HUES48 (cell line): Measurements from ENCODE around the gene TRMT44.

ENCODE experiments used
- H3K27ac ChIP-seq: one replicate; pipeline ENCODE4 v1.7.0; 2013; ENCODE audit warnings: low read depth, low read length, inconsistent platforms
- H3K27me3 ChIP-seq: 2 replicates; pipeline ENCODE4 v1.6.1; 2013; ENCODE audit warnings: mild to moderate bottlenecking, low read length; ENCODE audit not compliant: control insufficient read depth, insufficient read depth
- H3K36me3 ChIP-seq: 2 replicates; pipeline ENCODE4 v1.6.1; 2013; ENCODE audit warnings: low read length; ENCODE audit not compliant: control insufficient read depth, insufficient read depth
- H3K4me1 ChIP-seq: 2 replicates; pipeline ENCODE4 v1.6.1; 2013; ENCODE audit warnings: mild to moderate bottlenecking, low read length; ENCODE audit not compliant: control insufficient read depth, insufficient read depth
- H3K4me3 ChIP-seq: 2 replicates; pipeline ENCODE4 v1.5.1; 2013; ENCODE audit warnings: mild to moderate bottlenecking, low read depth, low read length
- H3K9ac ChIP-seq: 2 replicates; pipeline ENCODE4 v1.6.1; 2013; ENCODE audit warnings: mild to moderate bottlenecking, low read depth, low read length, moderate library complexity
- H3K9me3 ChIP-seq: 2 replicates; pipeline ENCODE4 v1.6.1; 2013; ENCODE audit warnings: low read length; ENCODE audit not compliant: control insufficient read depth, insufficient read depth

TRMT44 gene

GRCh38 chr4:8440492-8441311, at the start of gene TRMT44, which contains the start of gene ACOX3:
TRMT44 (plus strand) TSS chr4:8440777; CDS start chr4:8440823, 46 bp downstream.
ACOX3 (minus strand) TSS chr4:8440723; CDS start chr4:8416521, 24,202 bp downstream.
- Histone ChIP-seq H3K9me3 (no peaks in the 10 kb centered on the region), H3K27me3 (no peaks in the 10 kb centered on the region), H3K36me3 (no peaks in the 10 kb centered on the region), H3K9ac (peak within 1 kb of the TSS; percentile 69), H3K27ac (peak within 1 kb of the TSS; percentile 89), H3K4me3 (peak within 1 kb of the TSS; percentile 72), H3K4me1 (peaks cover 17% of the 10 kb centered on the region)

GRCh38 chr4:8391071-8391470, 49.5 kb upstream of the TRMT44 start:
- no peak overlapping the region for H3K4me3 ChIP-seq
- H3K27ac ChIP-seq: no peak overlapping the region
- H3K27me3 ChIP-seq: no peaks in the 10 kb centered on the region
- H3K36me3 ChIP-seq: no peaks in the 10 kb centered on the region
- H3K9ac ChIP-seq: no peak overlapping the region
- H3K4me1 ChIP-seq: no peaks in the 10 kb centered on the region
- no peaks in the 10 kb centered on the region for H3K9me3 ChIP-seq

GRCh38 chr4:8391972-8392371, 48.6 kb upstream of the TRMT44 start:
- Histone ChIP-seq H3K36me3 (no peaks in the 10 kb centered on the region), H3K9ac (no peak overlapping the region), H3K27me3 (no peaks in the 10 kb centered on the region), H3K27ac (no peak overlapping the region), H3K4me1 (peaks cover 6% of the 10 kb centered on the region; the same call in 1 of the 2 replicates), H3K4me3 (no peak overlapping the region), H3K9me3 (no peaks in the 10 kb centered on the region)

- H3K4me3 ChIP-seq: no peak overlapping the region
- H3K27me3 ChIP-seq: no peaks in the 10 kb centered on the region
- H3K9ac ChIP-seq: no peak overlapping the region
- H3K36me3 ChIP-seq: no peaks in the 10 kb centered on the region
- peaks cover 11% of the 10 kb centered on the region for H3K4me1 ChIP-seq
- H3K9me3 ChIP-seq: no peaks in the 10 kb centered on the region
- no peak overlapping the region for H3K27ac ChIP-seq
These were observed 47.9 kb upstream of the TRMT44 start for GRCh38 chr4:8392591-8393190.

- no peak overlapping the region for H3K4me3 ChIP-seq
- peaks cover 11% of the 10 kb centered on the region for H3K4me1 ChIP-seq
- no peaks in the 10 kb centered on the region for H3K36me3 ChIP-seq
- H3K9ac ChIP-seq: no peak overlapping the region
- H3K27me3 ChIP-seq: no peaks in the 10 kb centered on the region
- no peak overlapping the region for H3K27ac ChIP-seq
- no peaks in the 10 kb centered on the region for H3K9me3 ChIP-seq
These were observed 47.0 kb upstream of the TRMT44 start for GRCh38 chr4:8393593-8394038.

- Histone ChIP-seq H3K27ac (no peak overlapping the region), H3K27me3 (no peaks in the 10 kb centered on the region), H3K9ac (no peak overlapping the region), H3K4me3 (no peak overlapping the region), H3K4me1 (peaks cover 11% of the 10 kb centered on the region), H3K36me3 (no peaks in the 10 kb centered on the region), H3K9me3 (no peaks in the 10 kb centered on the region)
These were observed 46.5 kb upstream of the TRMT44 start for GRCh38 chr4:8394061-8394519.

- Histone ChIP-seq H3K36me3 (no peaks in the 10 kb centered on the region), H3K9ac (no peak overlapping the region), H3K27me3 (no peaks in the 10 kb centered on the region), H3K9me3 (no peaks in the 10 kb centered on the region), H3K27ac (no peak overlapping the region), H3K4me1 (peaks cover 11% of the 10 kb centered on the region), H3K4me3 (no peak overlapping the region)
These were observed 45.8 kb upstream of the TRMT44 start for GRCh38 chr4:8394806-8395205.

GRCh38 chr4:8395504-8396296, 44.9 kb upstream of the TRMT44 start:
- H3K4me3 ChIP-seq: no peak overlapping the region

GRCh38 chr4:8396762-8397406, 43.7 kb upstream of the TRMT44 start:
- H3K27ac ChIP-seq: no peak overlapping the region
- H3K9me3 ChIP-seq: no peaks in the 10 kb centered on the region
- no peak overlapping the region for H3K9ac ChIP-seq
- no peaks in the 10 kb centered on the region for H3K27me3 ChIP-seq
- H3K4me1 ChIP-seq: peaks cover 11% of the 10 kb centered on the region
- no peak overlapping the region for H3K4me3 ChIP-seq
- no peaks in the 10 kb centered on the region for H3K36me3 ChIP-seq

More at GRCh38 chr4:8395504-8396296, 44.9 kb upstream of the TRMT44 start:
- no peaks in the 10 kb centered on the region for H3K36me3 ChIP-seq
- no peaks in the 10 kb centered on the region for H3K9me3 ChIP-seq
- no peaks in the 10 kb centered on the region for H3K27me3 ChIP-seq
- H3K27ac ChIP-seq: no peak overlapping the region
- peaks cover 11% of the 10 kb centered on the region for H3K4me1 ChIP-seq
- no peak overlapping the region for H3K9ac ChIP-seq

GRCh38 chr4:8398347-8398746, 42.2 kb upstream of the TRMT44 start:
- Histone ChIP-seq H3K4me3 (no peak overlapping the region), H3K9me3 (no peaks in the 10 kb centered on the region), H3K27ac (no peak overlapping the region), H3K36me3 (no peaks in the 10 kb centered on the region), H3K27me3 (no peaks in the 10 kb centered on the region), H3K9ac (no peak overlapping the region), H3K4me1 (peaks cover 11% of the 10 kb centered on the region)
